HG02759 (cell line): ENCODE data around the gene JAML.
A peak's percentile ranks its signal among the peaks of the same experiment; 100 is the strongest.

ENCODE experiments used
- ATAC-seq: cut with Tn5 transposase; IDR thresholded peaks from one replicate; pipeline ENCODE4 v1.9.1; 2021; ENCODE audit warnings: mild to moderate bottlenecking, moderate library complexity; ENCODE audit not compliant: unreplicated experiment

Gene JAML

GRCh38 chr11:118217575-118217974, 7.2 kb downstream of the JAML start:
- no peak for ATAC-seq

- ATAC-seq, result peak; percentile 58
Measured at GRCh38 chr11:118216621-118217481, 8.0 kb downstream of the JAML start.

GRCh38 chr11:118215765-118216164, 9.0 kb downstream of the JAML start:
- ATAC-seq, result no peak

- no peak for ATAC-seq
Measured at GRCh38 chr11:118215262-118215661, 9.5 kb downstream of the JAML start.

GRCh38 chr11:118214210-118214914, 10.4 kb downstream of the JAML start:
- peak; percentile 40 for ATAC-seq

GRCh38 chr11:118213781-118214180, 11.0 kb downstream of the JAML start:
- ATAC-seq, result no peak

GRCh38 chr11:118213201-118213600, 11.6 kb downstream of the JAML start:
- ATAC-seq, result no peak

- no peak for ATAC-seq
Measured at GRCh38 chr11:118212781-118213191, 12.0 kb downstream of the JAML start.

GRCh38 chr11:118212131-118212725, 12.6 kb downstream of the JAML start:
- no peak for ATAC-seq

GRCh38 chr11:118211006-118211405, 13.8 kb downstream of the JAML start:
- ATAC-seq, result no peak

- no peak for ATAC-seq
Measured at GRCh38 chr11:118210323-118210722, 14.5 kb downstream of the JAML start.

- ATAC-seq, result no peak
Measured at GRCh38 chr11:118209033-118209432, 15.8 kb downstream of the JAML start.

GRCh38 chr11:118207079-118207478, 17.7 kb downstream of the JAML start:
- ATAC-seq, result no peak

GRCh38 chr11:118206391-118207031, 18.3 kb downstream of the JAML start:
- no peak for ATAC-seq

GRCh38 chr11:118205606-118206378, 19.0 kb downstream of the JAML start:
- ATAC-seq, result no peak

GRCh38 chr11:118202599-118203422, 22.0 kb downstream of the JAML start:
- peak; percentile 65 for ATAC-seq

GRCh38 chr11:118201966-118202365, 22.8 kb downstream of the JAML start:
- ATAC-seq, result no peak

GRCh38 chr11:118200901-118201680, 23.7 kb downstream of the JAML start:
- ATAC-seq, result no peak

GRCh38 chr11:118200497-118200896, 24.3 kb downstream of the JAML start:
- ATAC-seq, result no peak
